ENCODE measurements around the gene RAB11FIP2.

RAB11FIP2 gene

DNA sequence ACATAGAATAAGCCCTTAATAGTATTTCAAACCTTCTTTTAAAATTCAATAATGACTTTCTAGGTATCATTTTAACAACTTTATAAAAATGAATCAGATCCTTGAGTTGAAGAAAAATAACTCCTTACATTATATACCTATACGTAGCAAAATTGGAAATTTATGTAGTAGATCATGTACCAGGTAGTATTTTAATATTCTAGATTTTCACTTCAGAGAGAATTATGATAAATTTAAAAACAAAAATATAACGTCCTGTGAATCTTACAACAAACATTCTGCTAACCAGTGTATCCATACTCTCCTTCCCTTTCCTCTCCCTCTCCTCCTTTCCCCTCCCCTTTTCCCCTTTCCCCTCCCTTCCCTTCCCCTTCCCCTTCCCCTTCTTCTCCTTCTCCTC lies 6.1 kb upstream of the RAB11FIP2 start:
- DNase-seq = no peak
- in situ Hi-C loops (cut with HindIII; ENCODE audit: low pct_ligation_motif_present, low sequenced_read_pairs) = no loop called here
- Histone ChIP-seq H3K27ac (no peak overlapping the region), H3K36me3 (replicated peaks) (no peaks in the 10 kb centered on the region), H3K27me3 (replicated peaks) (no peaks in the 10 kb centered on the region), H3K4me3 (ENCODE audit: low read depth, low read length) (no peak overlapping the region)
- TF ChIP-seq, protein P1, sequence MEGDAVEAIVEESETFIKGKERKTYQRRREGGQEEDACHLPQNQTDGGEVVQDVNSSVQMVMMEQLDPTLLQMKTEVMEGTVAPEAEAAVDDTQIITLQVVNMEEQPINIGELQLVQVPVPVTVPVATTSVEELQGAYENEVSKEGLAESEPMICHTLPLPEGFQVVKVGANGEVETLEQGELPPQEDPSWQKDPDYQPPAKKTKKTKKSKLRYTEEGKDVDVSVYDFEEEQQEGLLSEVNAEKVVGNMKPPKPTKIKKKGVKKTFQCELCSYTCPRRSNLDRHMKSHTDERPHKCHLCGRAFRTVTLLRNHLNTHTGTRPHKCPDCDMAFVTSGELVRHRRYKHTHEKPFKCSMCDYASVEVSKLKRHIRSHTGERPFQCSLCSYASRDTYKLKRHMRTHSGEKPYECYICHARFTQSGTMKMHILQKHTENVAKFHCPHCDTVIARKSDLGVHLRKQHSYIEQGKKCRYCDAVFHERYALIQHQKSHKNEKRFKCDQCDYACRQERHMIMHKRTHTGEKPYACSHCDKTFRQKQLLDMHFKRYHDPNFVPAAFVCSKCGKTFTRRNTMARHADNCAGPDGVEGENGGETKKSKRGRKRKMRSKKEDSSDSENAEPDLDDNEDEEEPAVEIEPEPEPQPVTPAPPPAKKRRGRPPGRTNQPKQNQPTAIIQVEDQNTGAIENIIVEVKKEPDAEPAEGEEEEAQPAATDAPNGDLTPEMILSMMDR (IDR thresholded peaks at IDR 0.05; ENCODE audit: low read depth, low read length, missing control alignments) = no peak

DNA sequence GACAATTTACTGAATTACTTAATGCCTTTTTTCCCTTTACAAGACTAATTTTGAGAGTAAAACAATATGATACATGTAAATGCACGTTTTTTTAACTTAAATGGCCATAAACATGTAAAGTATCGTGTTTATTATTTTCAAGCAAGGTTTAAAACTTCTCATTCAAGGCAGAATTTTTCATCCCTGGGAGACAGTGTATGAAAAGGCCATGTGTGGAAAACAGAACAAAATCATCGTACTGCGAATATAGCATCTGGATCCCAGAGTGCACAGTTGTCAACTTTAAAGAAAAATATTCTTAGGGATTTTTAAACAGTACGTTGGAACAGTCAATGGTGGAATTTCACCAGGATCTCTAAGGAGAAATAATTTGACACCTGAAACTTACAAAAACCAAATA lies 1.1 kb upstream of the RAB11FIP2 start:
- in situ Hi-C loops (cut with HindIII; ENCODE audit: low pct_ligation_motif_present, low sequenced_read_pairs) = no loop called here
- Histone ChIP-seq H3K36me3 (replicated peaks) (no peaks in the 10 kb centered on the region), H3K4me3 (ENCODE audit: low read depth, low read length) (no peak overlapping the region), H3K27ac (no peak overlapping the region), H3K27me3 (replicated peaks) (no peaks in the 10 kb centered on the region)
- DNase-seq = no peak
- TF ChIP-seq, protein P1 (IDR thresholded peaks at IDR 0.05; ENCODE audit: low read depth, low read length, missing control alignments) = no peak

DNA sequence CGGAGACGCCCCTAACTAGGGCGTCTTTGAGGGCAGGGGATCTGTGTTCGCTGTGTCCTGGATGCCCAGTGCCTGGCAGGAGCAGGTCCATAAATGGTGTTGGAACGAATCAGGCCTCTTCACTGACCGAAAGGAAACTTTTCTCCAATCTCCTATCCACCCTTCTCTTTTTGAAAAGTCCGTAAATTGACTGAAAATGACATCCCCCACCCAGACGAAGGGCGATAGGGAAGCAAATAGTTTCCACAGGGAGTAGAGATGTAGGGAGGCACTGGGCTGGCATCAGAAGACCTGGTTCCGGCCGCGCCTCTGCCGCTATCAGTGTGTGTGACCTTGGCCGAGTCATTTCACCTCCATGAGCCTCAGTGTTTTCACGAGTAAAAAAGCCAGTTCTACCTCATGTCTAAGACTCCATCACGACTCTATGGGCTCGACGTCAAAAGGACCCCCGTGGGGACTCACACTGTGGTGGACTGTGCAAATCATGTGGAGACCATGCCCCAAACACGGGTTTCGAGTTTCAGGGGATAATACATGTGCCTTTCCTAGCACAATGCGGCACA lies 497 bp upstream of the RAB11FIP2 start:
- no peak for DNase-seq
- Histone ChIP-seq H3K4me3 (ENCODE audit: low read depth, low read length) (peak overlapping the region; percentile 72), H3K36me3 (replicated peaks) (no peaks in the 10 kb centered on the region), H3K27ac (peak overlapping the region; percentile 76), H3K27me3 (replicated peaks) (no peaks in the 10 kb centered on the region)
- in situ Hi-C loops (cut with HindIII; ENCODE audit: low pct_ligation_motif_present, low sequenced_read_pairs) = no loop called here
- TF ChIP-seq, protein P1 (IDR thresholded peaks at IDR 0.05; ENCODE audit: low read depth, low read length, missing control alignments) = no peak

- H3K27ac ChIP-seq = peak overlapping the region; percentile 76
- TF ChIP-seq, protein P1 (IDR thresholded peaks at IDR 0.05; ENCODE audit: low read depth, low read length, missing control alignments) = no peak
- DNase-seq = peak; percentile 7
- H3K36me3 ChIP-seq (replicated peaks) = no peaks in the 10 kb centered on the region
- no peaks in the 10 kb centered on the region for H3K27me3 ChIP-seq (replicated peaks)
- peak overlapping the region; percentile 72 for H3K4me3 ChIP-seq (ENCODE audit: low read depth, low read length)
- in situ Hi-C loops (cut with HindIII; ENCODE audit: low pct_ligation_motif_present, low sequenced_read_pairs) = no loop called here
Measured at GRCh38 chr10:118045837-118046394, 825 bp downstream of the RAB11FIP2 start.

GRCh38 chr10:118045158-118045836 lies 1.4 kb downstream of the RAB11FIP2 start:
- in situ Hi-C loops (cut with HindIII; ENCODE audit: low pct_ligation_motif_present, low sequenced_read_pairs) = no loop called here
- H3K4me3 ChIP-seq (ENCODE audit: low read depth, low read length) = peak overlapping the region; percentile 72

More at GRCh38 chr10:118045158-118045836, 1.4 kb downstream of the RAB11FIP2 start:
- H3K36me3 ChIP-seq (replicated peaks) = no peaks in the 10 kb centered on the region
- no peak for DNase-seq
- peak overlapping the region; percentile 76 for H3K27ac ChIP-seq
- H3K27me3 ChIP-seq (replicated peaks) = no peaks in the 10 kb centered on the region
- TF ChIP-seq, protein P1 (IDR thresholded peaks at IDR 0.05; ENCODE audit: low read depth, low read length, missing control alignments) = no peak
